Parathyroid adenoma (tissue), 2 donors: ENCODE data around the gene FADS3.

Experiments
- H2AFZ ChIP-seq: fragments of 300-600 bp; sonication (generic); one replicate; pipeline ENCODE4 v1.7.0; 2017; ENCODE audit warnings: antibody characterized with exemption, mild to moderate bottlenecking
- H3K27ac ChIP-seq: fragments of 300-600 bp; sonication (generic); one replicate; pipeline ENCODE4 v1.7.0; 2017
- H3K27me3 ChIP-seq: fragments of 300-600 bp; sonication (generic); one replicate; pipeline ENCODE4 v1.7.0; 2017; ENCODE audit warnings: low read length; ENCODE audit not compliant: control insufficient read depth, insufficient read depth
- H3K36me3 ChIP-seq: fragments of 300-600 bp; sonication (generic); one replicate; pipeline ENCODE4 v1.7.0; 2017; ENCODE audit warnings: low read length; ENCODE audit not compliant: control insufficient read depth, insufficient read depth
- H3K4me1 ChIP-seq: fragments of 300-600 bp; sonication (generic); one replicate; pipeline ENCODE4 v1.7.0; 2017; ENCODE audit warnings: control low read depth
- H3K4me2 ChIP-seq: fragments of 300-600 bp; sonication (generic); one replicate; pipeline ENCODE4 v1.7.0; 2017; ENCODE audit warnings: low read length
- H3K4me3 ChIP-seq: fragments of 300-600 bp; sonication (generic); one replicate; pipeline ENCODE4 v1.7.0; 2017; ENCODE audit warnings: low read depth, low read length
- H3K79me2 ChIP-seq: fragments of 300-600 bp; sonication (generic); one replicate; pipeline ENCODE4 v1.7.0; 2017; ENCODE audit warnings: control low read depth
- H3K9ac ChIP-seq: fragments of 300-600 bp; sonication (generic); one replicate; pipeline ENCODE4 v1.7.0; 2017; ENCODE audit warnings: mild to moderate bottlenecking
- H3K9me3 ChIP-seq: fragments of 300-600 bp; sonication (generic); one replicate; pipeline ENCODE4 v1.7.0; 2017; ENCODE audit warnings: low read length; ENCODE audit not compliant: control insufficient read depth
- TF ChIP-seq, protein P1 (sequence below): fragments of 300-600 bp; sonication (generic); IDR thresholded peaks from one replicate; pipeline ENCODE4 v1.7.0; 2017; ENCODE audit warnings: antibody characterized with exemption, mild to moderate bottlenecking
- donor health status: primary hyperparathyroidism.

Gene FADS3

GRCh38 chr11:61911701-61912529 lies 20.6 kb upstream of the FADS3 start:
- Histone ChIP-seq H3K4me1 (peaks cover 11% of the 10 kb centered on the region), H3K27ac (no peak overlapping the region)

GRCh38 chr11:61911128-61911700 lies 19.9 kb upstream of the FADS3 start:
- no peaks in the 10 kb centered on the region for H3K9me3 ChIP-seq
- no peaks in the 10 kb centered on the region for H3K79me2 ChIP-seq
- H3K36me3 ChIP-seq, result no peaks in the 10 kb centered on the region
- H3K9ac ChIP-seq, result no peak overlapping the region
- no peak overlapping the region for H3K4me2 ChIP-seq
- no peaks in the 10 kb centered on the region for H3K27me3 ChIP-seq
- TF ChIP-seq, protein P1, sequence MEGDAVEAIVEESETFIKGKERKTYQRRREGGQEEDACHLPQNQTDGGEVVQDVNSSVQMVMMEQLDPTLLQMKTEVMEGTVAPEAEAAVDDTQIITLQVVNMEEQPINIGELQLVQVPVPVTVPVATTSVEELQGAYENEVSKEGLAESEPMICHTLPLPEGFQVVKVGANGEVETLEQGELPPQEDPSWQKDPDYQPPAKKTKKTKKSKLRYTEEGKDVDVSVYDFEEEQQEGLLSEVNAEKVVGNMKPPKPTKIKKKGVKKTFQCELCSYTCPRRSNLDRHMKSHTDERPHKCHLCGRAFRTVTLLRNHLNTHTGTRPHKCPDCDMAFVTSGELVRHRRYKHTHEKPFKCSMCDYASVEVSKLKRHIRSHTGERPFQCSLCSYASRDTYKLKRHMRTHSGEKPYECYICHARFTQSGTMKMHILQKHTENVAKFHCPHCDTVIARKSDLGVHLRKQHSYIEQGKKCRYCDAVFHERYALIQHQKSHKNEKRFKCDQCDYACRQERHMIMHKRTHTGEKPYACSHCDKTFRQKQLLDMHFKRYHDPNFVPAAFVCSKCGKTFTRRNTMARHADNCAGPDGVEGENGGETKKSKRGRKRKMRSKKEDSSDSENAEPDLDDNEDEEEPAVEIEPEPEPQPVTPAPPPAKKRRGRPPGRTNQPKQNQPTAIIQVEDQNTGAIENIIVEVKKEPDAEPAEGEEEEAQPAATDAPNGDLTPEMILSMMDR, result no peak
- H3K4me3 ChIP-seq, result no peak overlapping the region
- peaks cover 11% of the 10 kb centered on the region for H3K4me1 ChIP-seq
- no peak overlapping the region for H2AFZ ChIP-seq
- no peak overlapping the region for H3K27ac ChIP-seq

More at GRCh38 chr11:61911701-61912529, 20.6 kb upstream of the FADS3 start:
- H3K4me2 ChIP-seq, result no peak overlapping the region
- H3K27me3 ChIP-seq, result no peaks in the 10 kb centered on the region
- TF ChIP-seq, protein P1, result no peak
- no peaks in the 10 kb centered on the region for H3K9me3 ChIP-seq
- no peaks in the 10 kb centered on the region for H3K79me2 ChIP-seq
- no peak overlapping the region for H2AFZ ChIP-seq
- no peaks in the 10 kb centered on the region for H3K36me3 ChIP-seq
- no peak overlapping the region for H3K4me3 ChIP-seq
- no peak overlapping the region for H3K9ac ChIP-seq

DNA sequence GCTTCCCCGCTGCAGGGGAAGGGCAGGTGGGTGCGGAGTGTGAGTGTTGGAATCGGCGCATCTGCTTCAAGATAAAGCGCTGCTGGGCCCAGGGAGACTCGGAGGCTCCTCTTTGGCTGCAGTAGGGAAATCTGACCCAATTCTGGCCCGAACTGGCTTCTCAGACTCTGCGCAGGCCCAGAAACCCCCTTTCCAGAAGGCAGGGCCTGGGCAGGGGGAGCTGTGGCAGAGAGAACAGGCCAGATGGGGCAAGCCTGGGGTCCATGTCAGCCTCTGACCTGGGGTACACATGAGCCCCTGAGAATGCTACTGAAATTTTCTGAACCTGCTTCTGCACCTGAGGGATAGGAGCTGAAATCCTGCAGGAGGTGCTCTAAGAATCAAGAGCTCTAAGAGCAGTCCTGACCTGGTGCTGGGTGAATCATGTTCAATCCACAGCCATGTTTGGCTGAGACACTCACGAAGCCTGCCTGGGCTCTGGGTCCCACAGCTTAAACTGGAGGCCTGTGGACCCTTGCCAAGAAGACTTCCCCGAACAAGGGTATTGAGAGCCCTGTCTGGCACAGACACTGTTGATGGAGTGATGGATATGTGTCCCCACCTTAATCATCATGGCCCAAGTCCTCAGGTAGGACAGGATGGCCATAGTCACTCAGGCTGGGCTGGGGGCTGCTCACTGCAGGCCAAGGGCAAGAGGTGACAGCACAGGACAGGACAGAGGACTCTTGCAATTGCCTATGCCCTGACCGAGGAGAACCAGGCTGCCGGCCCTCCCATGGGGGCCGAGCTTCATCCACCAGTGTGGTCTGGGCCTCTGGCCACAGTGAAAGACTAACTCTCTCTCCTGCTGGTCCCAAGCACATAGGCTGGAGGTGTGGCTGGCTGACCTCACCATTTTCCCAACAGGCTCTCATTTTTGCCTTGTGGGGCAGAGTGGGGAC lies 19.1 kb upstream of the FADS3 start:
- Histone ChIP-seq H3K27me3 (no peaks in the 10 kb centered on the region), H3K4me2 (no peak overlapping the region), H2AFZ (no peak overlapping the region), H3K9ac (no peak overlapping the region), H3K4me1 (peaks cover 11% of the 10 kb centered on the region), H3K4me3 (no peak overlapping the region), H3K79me2 (no peaks in the 10 kb centered on the region), H3K9me3 (no peaks in the 10 kb centered on the region), H3K27ac (no peak overlapping the region), H3K36me3 (no peaks in the 10 kb centered on the region)
- TF ChIP-seq, protein P1, result no peak

- TF ChIP-seq, protein P1, result no peak
- Histone ChIP-seq H3K36me3 (no peaks in the 10 kb centered on the region), H3K4me2 (peak overlapping the region; percentile 28), H3K9me3 (no peaks in the 10 kb centered on the region), H3K27ac (peak overlapping the region; percentile 51), H3K4me3 (no peak overlapping the region), H3K27me3 (no peaks in the 10 kb centered on the region), H3K4me1 (peaks cover 11% of the 10 kb centered on the region), H2AFZ (peak overlapping the region; percentile 68), H3K79me2 (no peaks in the 10 kb centered on the region), H3K9ac (no peak overlapping the region)
Measured at GRCh38 chr11:61908730-61909316, 17.5 kb upstream of the FADS3 start.
